H1 (cell line): ENCODE results near the gene PEPD. TPM values are rescaled to one million over a fixed set of nuclear protein-coding genes. Genes with fewer than 3 reads are reported as not detected.

Experiments
- polyA plus RNA-seq, 7 experiments: library from polyadenylated mRNA; depleted of rRNA in 3 of 7; stranded (reverse) in 5 of 7; unstranded in 2 of 7; fragments of >200 nt in 5 of 7; fragments of 200-250 nt in 2 of 7; gene quantifications; 1 replicate in 5 of 7; 2 replicates in 1 of 7; 4 replicates in 1 of 7; pipeline versions ENCODE4 v1.2.1 to v1.2.3, GENCODE V29; 2011 to 2013; ENCODE audit warnings: missing spikeins in 2 of 7, mixed read lengths in 2 of 7
- total RNA-seq: library from RNA; stranded (reverse); fragmentation: NEBNext Ultra II Directional; extraction: Animal tissue kit (Norgen Biotek cat#: 25700); gene quantifications from 2 replicates; pipeline ENCODE4 v1.2.1, GENCODE V29; 2021
- TF ChIP-seq, protein P1 (sequence below): IDR thresholded peaks from 2 replicates; pipeline ENCODE4 v1.6.1; 2011; ENCODE audit warnings: low read length, improper control_type of control experiment

Gene PEPD
- total and polyA plus RNA-seq, 2 of the 8 experiments (the other 6 are each of a cell fraction or from before 2014, with no cell fraction given): 84.1 to 178 TPM

DNA sequence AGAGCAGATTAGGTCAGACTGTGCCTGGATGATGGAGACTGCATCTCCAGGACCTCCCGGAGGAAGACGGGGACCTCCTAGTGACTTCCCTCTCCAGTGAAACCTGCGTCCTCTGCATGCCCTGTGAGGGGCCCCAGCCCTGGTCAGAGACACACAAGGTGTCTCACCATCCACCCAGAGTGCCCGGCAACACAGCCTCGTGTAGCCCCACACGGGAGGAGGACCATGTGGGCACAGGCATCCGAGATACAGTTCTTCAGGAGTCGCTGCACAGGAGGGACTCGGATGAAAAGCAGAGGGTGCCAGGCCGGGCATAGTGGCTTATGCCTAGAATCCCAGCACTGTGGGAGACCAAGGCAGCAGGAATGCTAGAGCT, 64.8 kb downstream of the PEPD start (continued):
- TF ChIP-seq, protein P1, sequence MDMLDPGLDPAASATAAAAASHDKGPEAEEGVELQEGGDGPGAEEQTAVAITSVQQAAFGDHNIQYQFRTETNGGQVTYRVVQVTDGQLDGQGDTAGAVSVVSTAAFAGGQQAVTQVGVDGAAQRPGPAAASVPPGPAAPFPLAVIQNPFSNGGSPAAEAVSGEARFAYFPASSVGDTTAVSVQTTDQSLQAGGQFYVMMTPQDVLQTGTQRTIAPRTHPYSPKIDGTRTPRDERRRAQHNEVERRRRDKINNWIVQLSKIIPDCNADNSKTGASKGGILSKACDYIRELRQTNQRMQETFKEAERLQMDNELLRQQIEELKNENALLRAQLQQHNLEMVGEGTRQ: no peak
